Neuron (in vitro differentiated cells): ENCODE data around the gene TMEM116.
"Not testable (repeated sequence)": the region's sequence is repeated elsewhere in the genome, so short reads cannot be mapped to it uniquely, and the experiment has no call there.

Experiments
- H2AFZ ChIP-seq: one replicate; pipeline ENCODE4 v1.6.1; 2013; ENCODE audit warnings: low read depth, mild to moderate bottlenecking, inconsistent platforms, low read length, moderate library complexity
- H3K27me3 ChIP-seq: one replicate; pipeline ENCODE4 v1.6.1; 2013; ENCODE audit warnings: low read length; ENCODE audit not compliant: insufficient read depth
- H3K36me3 ChIP-seq: one replicate; pipeline ENCODE4 v1.6.1; 2013; ENCODE audit warnings: low read length; ENCODE audit not compliant: insufficient read depth
- H3K4me1 ChIP-seq: one replicate; pipeline ENCODE4 v1.6.1; 2013; ENCODE audit warnings: low read length; ENCODE audit not compliant: insufficient read depth
- H3K4me3 ChIP-seq: 2 replicates; pipeline ENCODE4 v1.5.1; 2013; ENCODE audit warnings: mild to moderate bottlenecking, low read length, moderate library complexity
- H3K9me3 ChIP-seq: one replicate; pipeline ENCODE4 v1.6.1; 2013; ENCODE audit warnings: low read length

The TMEM116 gene

GRCh38 chr12:112001576-112001975 is 11.4 kb downstream of the TMEM116 start:
- H3K36me3 ChIP-seq = peaks cover 7% of the 10 kb centered on the region
- H3K4me3 ChIP-seq = no peak overlapping the region
- H2AFZ ChIP-seq = no peak overlapping the region
- H3K9me3 ChIP-seq = no peaks in the 10 kb centered on the region
- H3K4me1 ChIP-seq = no peaks in the 10 kb centered on the region
- H3K27me3 ChIP-seq = no peaks in the 10 kb centered on the region

- Histone ChIP-seq H3K27me3 (no peaks in the 10 kb centered on the region), H3K36me3 (peaks cover 7% of the 10 kb centered on the region), H3K9me3 (no peaks in the 10 kb centered on the region), H2AFZ (no peak overlapping the region), H3K4me3 (no peak overlapping the region), H3K4me1 (no peaks in the 10 kb centered on the region)
Measured at GRCh38 chr12:112000820-112001219, 12.1 kb downstream of the TMEM116 start.

GRCh38 chr12:111999129-111999528 is 13.8 kb downstream of the TMEM116 start:
- not testable (repeated sequence) for H3K36me3 ChIP-seq, H3K27me3 ChIP-seq, H3K4me1 ChIP-seq, H3K9me3 ChIP-seq, H3K4me3 ChIP-seq, H2AFZ ChIP-seq

- no peaks in the 10 kb centered on the region for H3K9me3 ChIP-seq
- no peak overlapping the region for H3K4me3 ChIP-seq
- no peak overlapping the region for H2AFZ ChIP-seq
- peaks cover 2% of the 10 kb centered on the region for H3K36me3 ChIP-seq
- H3K4me1 ChIP-seq = no peaks in the 10 kb centered on the region
- H3K27me3 ChIP-seq = no peaks in the 10 kb centered on the region
Measured at GRCh38 chr12:111998015-111998414, 14.9 kb downstream of the TMEM116 start.

GRCh38 chr12:111997300-111997699 is 15.7 kb downstream of the TMEM116 start:
- no peaks in the 10 kb centered on the region for H3K4me1 ChIP-seq
- no peak overlapping the region for H2AFZ ChIP-seq
- no peaks in the 10 kb centered on the region for H3K36me3 ChIP-seq
- no peak overlapping the region for H3K4me3 ChIP-seq
- H3K27me3 ChIP-seq = no peaks in the 10 kb centered on the region
- H3K9me3 ChIP-seq = no peaks in the 10 kb centered on the region

DNA sequence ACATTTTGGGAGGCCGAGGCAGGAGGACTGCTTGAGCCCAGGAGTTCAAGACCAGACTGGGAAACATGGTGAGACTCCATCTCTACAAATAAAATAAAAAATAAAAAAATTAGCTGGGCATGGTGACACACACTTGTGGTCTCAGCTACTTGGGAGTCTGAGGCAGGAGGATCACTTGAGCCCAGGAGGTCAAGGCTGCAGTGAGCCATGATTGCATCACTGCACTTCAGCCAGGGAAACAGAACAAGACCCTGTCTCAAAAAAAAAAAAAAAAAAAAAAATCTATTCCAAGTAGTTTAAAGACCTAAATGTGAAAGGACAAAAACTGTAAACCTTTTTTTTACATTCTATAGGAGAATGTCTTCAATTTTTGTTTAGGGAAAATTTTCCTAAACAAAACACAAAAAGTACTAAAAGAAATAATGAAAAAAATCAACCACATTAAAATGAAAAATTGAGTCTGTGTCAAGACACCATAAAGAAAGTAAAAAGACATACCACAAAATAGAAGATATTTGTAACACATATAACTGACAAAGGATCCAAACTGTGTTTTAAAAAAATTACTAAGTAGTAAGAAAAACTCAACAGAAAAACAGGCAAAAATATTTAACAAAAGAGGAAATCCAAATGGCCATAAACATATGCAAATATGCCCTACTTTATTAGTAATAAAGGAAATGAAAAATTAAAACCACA is 17.0 kb downstream of the TMEM116 start:
- no peaks in the 10 kb centered on the region for H3K36me3 ChIP-seq
- H3K9me3 ChIP-seq = no peaks in the 10 kb centered on the region

DNA sequence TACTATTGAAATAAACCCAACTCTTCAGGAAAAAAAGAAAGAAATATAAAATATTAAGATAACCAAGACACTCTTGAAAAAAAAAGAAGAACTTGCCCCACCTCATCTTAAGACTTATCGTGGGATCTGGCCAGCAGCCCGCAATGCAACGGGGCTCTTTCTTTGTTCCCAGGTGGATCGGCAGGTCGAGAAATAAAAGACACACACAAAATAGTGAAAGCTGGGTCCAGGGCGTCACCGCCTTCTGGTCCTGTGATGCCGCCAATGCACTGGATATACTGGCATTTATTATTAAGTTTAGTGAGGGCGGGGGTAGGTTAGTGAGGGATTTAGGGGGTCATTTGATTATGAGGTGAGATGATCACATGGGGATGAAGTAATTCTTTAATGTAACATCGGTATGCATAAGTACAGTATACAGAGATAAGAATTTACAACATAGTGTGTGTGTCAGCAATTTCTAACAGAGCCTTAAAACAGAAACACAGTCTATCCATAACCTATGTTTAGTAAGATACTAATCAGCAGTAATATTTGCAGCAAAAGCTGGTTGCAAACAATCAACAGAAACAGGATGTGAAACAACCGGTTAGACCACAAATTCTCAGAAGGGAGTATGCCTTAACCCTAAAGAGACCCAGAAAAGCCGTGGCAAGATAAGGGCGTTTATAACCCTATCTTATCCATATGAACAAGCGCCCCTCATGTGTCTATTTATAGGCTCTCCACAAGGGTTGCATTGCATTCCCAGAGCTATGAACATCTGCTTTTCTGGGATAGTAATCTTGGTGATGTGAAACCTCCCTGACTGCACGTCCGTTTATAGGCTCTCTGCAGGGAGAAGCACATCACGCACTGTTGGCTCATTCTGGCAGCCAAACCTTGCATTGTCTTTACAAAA is 18.5 kb downstream of the TMEM116 start:
- not testable (repeated sequence) for H3K27me3 ChIP-seq, H2AFZ ChIP-seq, H3K9me3 ChIP-seq

More for the DNA sequence above, 17.0 kb downstream of the TMEM116 start:
- no peaks in the 10 kb centered on the region for H3K27me3 ChIP-seq
- H3K4me1 ChIP-seq = no peaks in the 10 kb centered on the region
- no peak overlapping the region for H3K4me3 ChIP-seq
- H2AFZ ChIP-seq = no peak overlapping the region

GRCh38 chr12:111993292-111994150 is 19.4 kb downstream of the TMEM116 start:
- no peaks in the 10 kb centered on the region for H3K4me1 ChIP-seq
- no peaks in the 10 kb centered on the region for H3K9me3 ChIP-seq
- no peaks in the 10 kb centered on the region for H3K27me3 ChIP-seq
- no peak overlapping the region for H3K4me3 ChIP-seq
- peaks cover 2% of the 10 kb centered on the region for H3K36me3 ChIP-seq
- H2AFZ ChIP-seq = no peak overlapping the region

More for the DNA sequence above, 18.5 kb downstream of the TMEM116 start:
- not testable (repeated sequence) for H3K4me3 ChIP-seq, H3K4me1 ChIP-seq, H3K36me3 ChIP-seq

DNA sequence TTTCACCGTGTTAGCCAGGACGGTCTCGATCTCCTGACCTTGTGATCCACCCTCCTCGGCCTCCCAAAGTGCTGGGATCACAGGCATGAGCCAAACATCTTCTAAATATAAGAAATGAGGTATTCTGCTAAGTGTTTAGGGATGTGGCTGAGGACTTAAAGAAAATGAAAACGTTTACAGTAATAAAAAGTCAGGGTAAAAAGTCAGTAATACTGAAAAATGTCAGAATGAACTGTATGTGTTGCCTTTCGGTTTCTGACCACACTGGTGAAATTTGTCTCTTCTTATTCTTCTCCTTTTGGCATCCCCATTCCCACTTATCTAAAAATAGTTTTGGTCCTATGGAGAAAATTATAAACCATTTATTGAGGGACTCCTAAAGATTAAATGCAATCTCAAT is 20.5 kb downstream of the TMEM116 start:
- Histone ChIP-seq H3K4me3 (no peak overlapping the region), H2AFZ (no peak overlapping the region), H3K4me1 (no peaks in the 10 kb centered on the region), H3K27me3 (no peaks in the 10 kb centered on the region), H3K9me3 (no peaks in the 10 kb centered on the region), H3K36me3 (peaks cover 2% of the 10 kb centered on the region)

- no peaks in the 10 kb centered on the region for H3K4me1 ChIP-seq
- peaks cover 2% of the 10 kb centered on the region for H3K36me3 ChIP-seq
- no peak overlapping the region for H3K4me3 ChIP-seq
- no peaks in the 10 kb centered on the region for H3K27me3 ChIP-seq
- no peak overlapping the region for H2AFZ ChIP-seq
- H3K9me3 ChIP-seq = no peaks in the 10 kb centered on the region
Measured at GRCh38 chr12:111991946-111992345, 21.0 kb downstream of the TMEM116 start.

DNA sequence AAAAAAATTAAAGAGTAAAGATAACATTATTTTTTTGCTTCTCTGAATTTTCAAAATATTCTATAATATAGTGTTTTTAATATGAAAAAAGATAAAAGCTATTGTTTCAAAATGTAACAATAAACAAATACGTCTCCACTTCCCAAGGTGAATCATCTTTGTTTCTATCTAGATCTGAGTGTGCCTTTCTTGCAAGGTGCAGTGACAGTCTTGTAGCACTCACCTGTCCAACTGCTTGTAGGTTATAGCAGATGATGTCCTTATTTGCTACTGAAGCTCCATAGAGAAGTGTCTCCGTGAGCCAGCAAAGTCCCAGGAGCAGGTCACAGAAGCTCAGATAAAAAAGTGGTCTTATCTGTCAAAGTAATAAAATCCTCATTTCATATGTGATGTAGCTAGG is 21.4 kb downstream of the TMEM116 start:
- Histone ChIP-seq H3K4me1 (no peaks in the 10 kb centered on the region), H2AFZ (no peak overlapping the region), H3K27me3 (no peaks in the 10 kb centered on the region), H3K36me3 (peaks cover 2% of the 10 kb centered on the region), H3K9me3 (no peaks in the 10 kb centered on the region), H3K4me3 (no peak overlapping the region)

DNA sequence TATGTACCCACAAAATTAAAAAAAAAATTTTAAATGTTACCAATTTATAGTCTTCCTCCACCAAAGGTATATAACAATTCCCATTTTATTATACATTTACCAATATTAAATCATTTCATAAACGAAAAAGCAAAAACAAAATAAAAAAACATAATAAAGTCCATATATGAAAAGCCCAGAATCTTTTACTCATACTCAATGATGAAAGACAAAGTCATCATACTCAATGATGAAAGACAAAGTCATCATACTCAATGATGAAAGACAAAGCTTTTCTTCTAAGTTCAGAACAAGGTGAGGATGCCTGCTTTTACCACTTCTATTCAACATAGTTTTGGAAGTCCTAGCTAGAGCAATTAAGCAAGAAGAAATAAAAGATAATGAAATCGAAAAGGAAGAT is 28.1 kb downstream of the TMEM116 start:
- no peak overlapping the region for H3K4me3 ChIP-seq
- H3K4me1 ChIP-seq = no peaks in the 10 kb centered on the region
- H3K36me3 ChIP-seq = peaks cover 2% of the 10 kb centered on the region
- H2AFZ ChIP-seq = no peak overlapping the region
- no peaks in the 10 kb centered on the region for H3K27me3 ChIP-seq
- no peaks in the 10 kb centered on the region for H3K9me3 ChIP-seq

DNA sequence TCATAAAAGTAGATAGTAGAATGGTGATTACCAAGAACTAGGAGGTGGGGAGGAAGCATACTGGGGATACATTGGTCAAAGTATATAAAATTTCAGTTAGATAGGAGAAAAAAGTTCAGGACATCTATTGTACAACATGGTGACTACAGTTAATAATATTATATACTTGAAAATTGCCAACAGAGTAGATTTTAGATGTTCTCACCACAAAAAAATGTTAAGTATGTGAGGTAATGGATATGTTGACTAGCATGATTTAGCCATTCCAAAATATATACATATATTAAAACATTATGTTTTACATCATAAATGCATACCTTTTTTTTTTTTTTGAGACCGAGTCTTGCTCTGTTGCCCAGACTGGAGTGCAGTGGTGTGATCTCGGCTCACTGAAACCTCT is 31.0 kb downstream of the TMEM116 start:
- Histone ChIP-seq H3K9me3 (no peaks in the 10 kb centered on the region), H3K36me3 (no peaks in the 10 kb centered on the region), H3K4me1 (no peaks in the 10 kb centered on the region), H2AFZ (no peak overlapping the region), H3K4me3 (no peak overlapping the region), H3K27me3 (no peaks in the 10 kb centered on the region)
